Mucosa of rectum (tissue), 2 donors: Measurements from ENCODE around the gene SLC39A9.

ENCODE experiments used
- H3K27ac ChIP-seq, 2 donors: one replicate each; pipeline ENCODE4 v1.7.0; 2013; ENCODE audit warnings: inconsistent platforms in 2 of 2, low read depth in 2 of 2, low read length in 2 of 2
- H3K27me3 ChIP-seq, 2 donors: one replicate each; pipeline ENCODE4 v1.7.0; 2013; ENCODE audit warnings: low read length in 2 of 2; ENCODE audit not compliant: control insufficient read depth in 2 of 2, insufficient read depth in 2 of 2
- H3K36me3 ChIP-seq, 2 donors: one replicate each; pipeline ENCODE4 v1.7.0; 2013; ENCODE audit warnings: low read length in 2 of 2; ENCODE audit not compliant: control insufficient read depth in 2 of 2, insufficient read depth in 2 of 2
- H3K4me1 ChIP-seq, 2 donors: one replicate each; pipeline ENCODE4 v1.7.0; 2013; ENCODE audit warnings: low read length in 2 of 2, mild to moderate bottlenecking in 1 of 2; ENCODE audit not compliant: control insufficient read depth in 2 of 2, insufficient read depth in 2 of 2
- H3K4me3 ChIP-seq, 2 donors: one replicate each; pipeline ENCODE4 v1.7.0; 2013; ENCODE audit warnings: low read length in 2 of 2
- H3K9ac ChIP-seq, 2 donors: one replicate each; pipeline ENCODE4 v1.7.0; 2013; ENCODE audit warnings: low read length in 2 of 2, low read depth in 1 of 2, mild to moderate bottlenecking in 1 of 2
- H3K9me3 ChIP-seq, 2 donors: one replicate each; pipeline ENCODE4 v1.7.0; 2013; ENCODE audit warnings: low read length in 2 of 2; ENCODE audit not compliant: control insufficient read depth in 2 of 2
- donor health status: healthy.
- donor health status: Normal muscosa, but diverticular disease.

The SLC39A9 gene

DNA sequence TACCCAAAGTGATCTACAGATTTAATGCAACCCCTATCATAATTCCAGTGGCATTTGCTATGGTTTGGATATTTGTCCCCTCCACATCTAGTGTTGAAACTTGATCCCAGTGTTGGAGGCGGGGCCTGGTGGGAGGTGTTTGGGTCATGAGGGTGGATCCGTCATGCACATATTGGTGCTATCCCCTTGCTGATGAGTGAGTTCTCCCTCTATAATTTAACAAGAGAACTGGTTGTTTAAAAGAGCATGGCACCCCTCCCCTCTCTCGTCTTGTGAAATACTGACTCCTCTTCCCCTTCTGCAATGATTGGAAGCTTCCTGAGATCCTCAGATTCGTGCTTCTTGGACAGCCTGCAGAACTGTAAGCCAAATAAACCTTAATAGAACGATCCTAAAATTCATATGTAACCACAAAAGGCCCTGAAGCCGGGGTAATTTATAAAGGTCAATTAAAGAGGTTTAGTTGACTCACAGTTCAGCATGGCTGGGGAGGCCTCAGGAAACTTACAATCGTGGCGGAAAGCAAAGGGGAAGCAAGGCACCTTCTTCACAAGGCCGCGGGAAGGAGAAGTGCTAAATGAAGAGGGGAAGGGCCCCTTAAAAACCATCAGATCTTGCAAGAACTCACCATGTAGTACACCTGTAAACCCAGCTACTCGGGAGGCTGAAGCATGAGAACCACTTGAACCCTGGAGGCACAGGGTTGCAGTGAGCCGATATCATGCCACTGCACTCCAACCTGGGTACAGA is 41.2 kb downstream of the SLC39A9 start:
- Histone ChIP-seq H3K36me3 (peaks cover 3 to 11% of the 10 kb centered on the region in 2 donors), H3K27me3 (no peaks in the 10 kb centered on the region), H3K4me1 (no peaks in the 10 kb centered on the region), H3K9ac (no peak overlapping the region), H3K4me3 (no peak overlapping the region), H3K27ac (no peak overlapping the region), H3K9me3 (no peaks in the 10 kb centered on the region)

DNA sequence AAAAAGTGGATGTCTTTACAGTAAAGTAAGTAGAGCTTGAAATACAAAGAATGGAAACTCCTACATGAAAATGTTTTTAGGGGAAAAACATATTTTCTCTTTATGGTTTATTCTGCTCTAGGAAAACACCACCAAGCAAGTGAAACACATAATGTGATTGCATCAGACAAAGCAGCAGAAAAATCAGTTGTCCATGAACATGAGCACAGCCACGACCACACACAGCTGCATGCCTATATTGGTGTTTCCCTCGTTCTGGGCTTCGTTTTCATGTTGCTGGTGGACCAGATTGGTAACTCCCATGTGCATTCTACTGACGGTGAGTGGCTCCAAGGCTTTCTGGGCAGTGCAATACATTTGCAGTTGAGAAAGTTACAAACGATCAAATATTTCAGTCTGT is 43.5 kb downstream of the SLC39A9 start:
- no peak overlapping the region for H3K4me3 ChIP-seq

DNA sequence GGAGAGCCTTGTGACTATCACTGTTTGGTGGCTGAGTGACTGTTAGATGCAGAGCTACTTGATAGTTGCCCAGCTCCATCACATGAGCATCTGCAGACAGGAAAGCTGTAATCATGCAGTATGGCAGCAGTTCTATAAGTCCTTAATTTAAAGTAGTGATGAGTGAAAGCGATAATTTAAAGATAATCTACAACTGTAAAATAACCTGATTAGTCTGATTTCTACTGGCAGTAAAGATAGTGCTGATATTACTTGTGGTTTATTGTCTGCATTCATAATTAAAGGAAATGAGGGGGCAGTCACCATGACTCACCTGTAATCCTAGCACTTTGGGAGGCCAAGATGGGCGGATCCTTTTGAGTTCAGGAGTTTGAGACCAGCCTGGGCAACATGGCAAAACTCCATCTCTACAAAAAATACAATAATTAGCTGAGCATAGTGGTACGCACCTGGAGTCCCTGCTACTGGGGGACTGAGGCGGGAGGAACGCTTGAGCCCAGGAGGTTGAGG is 44.9 kb downstream of the SLC39A9 start:
- Histone ChIP-seq H3K9ac (no peak overlapping the region), H3K27me3 (no peaks in the 10 kb centered on the region), H3K9me3 (no peaks in the 10 kb centered on the region), H3K36me3 (peaks cover 3 to 13% of the 10 kb centered on the region in 2 donors), H3K4me1 (no peaks in the 10 kb centered on the region), H3K4me3 (no peak overlapping the region), H3K27ac (no peak overlapping the region)

More for the DNA sequence above, 43.5 kb downstream of the SLC39A9 start:
- no peaks in the 10 kb centered on the region for H3K9me3 ChIP-seq
- H3K27me3 ChIP-seq = no peaks in the 10 kb centered on the region
- no peak overlapping the region for H3K27ac ChIP-seq
- H3K9ac ChIP-seq = no peak overlapping the region
- H3K36me3 ChIP-seq = peaks cover 3 to 11% of the 10 kb centered on the region in 2 donors
- no peaks in the 10 kb centered on the region for H3K4me1 ChIP-seq

DNA sequence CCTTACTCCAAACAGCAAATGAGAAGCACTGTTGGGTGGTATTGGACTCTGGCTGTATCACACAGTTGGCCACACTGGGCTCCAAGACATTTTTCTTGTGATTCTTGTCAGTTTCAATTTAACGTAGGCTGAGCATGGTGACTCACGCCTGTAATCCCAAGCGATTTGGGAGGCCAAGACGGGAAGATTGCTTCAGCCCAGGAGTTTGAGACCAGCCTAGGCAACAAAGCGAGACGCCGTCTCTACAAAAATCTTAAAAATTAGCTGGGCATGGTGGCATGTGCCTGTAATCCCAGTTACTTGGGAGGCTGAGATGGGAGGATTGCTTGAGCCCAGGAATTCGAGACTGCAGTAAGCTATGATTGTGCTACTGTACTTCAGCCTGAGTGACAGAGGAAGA is 50.7 kb downstream of the SLC39A9 start:
- H3K9ac ChIP-seq = no peak overlapping the region
- H3K27ac ChIP-seq = no peak overlapping the region
- H3K4me1 ChIP-seq = no peaks in the 10 kb centered on the region
- peaks cover 2 to 5% of the 10 kb centered on the region in 2 donors for H3K36me3 ChIP-seq
- H3K4me3 ChIP-seq = no peak overlapping the region
- no peaks in the 10 kb centered on the region for H3K27me3 ChIP-seq
- H3K9me3 ChIP-seq = no peaks in the 10 kb centered on the region

DNA sequence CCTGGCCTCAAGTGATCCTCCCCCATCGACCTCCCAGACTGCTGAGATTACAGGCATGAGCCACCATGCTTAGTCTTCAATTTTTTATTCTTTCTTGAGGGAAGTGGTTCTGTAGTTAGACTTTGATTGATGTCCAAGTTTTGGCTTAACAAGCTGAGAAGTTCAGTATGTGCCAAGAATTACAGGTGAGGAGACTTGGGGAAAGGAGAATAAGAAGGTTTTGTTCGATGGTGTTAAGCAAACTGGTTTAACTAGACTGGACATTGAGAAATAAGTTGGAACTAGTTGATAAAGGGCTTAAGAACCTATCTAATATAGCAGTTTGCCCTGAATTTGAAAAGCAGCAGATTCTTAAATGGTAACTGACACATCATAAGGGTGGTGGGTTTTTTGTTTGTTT is 53.4 kb downstream of the SLC39A9 start:
- no peaks in the 10 kb centered on the region for H3K9me3 ChIP-seq
- H3K4me1 ChIP-seq = no peaks in the 10 kb centered on the region
- H3K36me3 ChIP-seq = peaks cover 13 to 20% of the 10 kb centered on the region in 2 donors
- no peak overlapping the region for H3K4me3 ChIP-seq
- H3K27me3 ChIP-seq = no peaks in the 10 kb centered on the region
- H3K27ac ChIP-seq = no peak overlapping the region
- H3K9ac ChIP-seq = no peak overlapping the region

DNA sequence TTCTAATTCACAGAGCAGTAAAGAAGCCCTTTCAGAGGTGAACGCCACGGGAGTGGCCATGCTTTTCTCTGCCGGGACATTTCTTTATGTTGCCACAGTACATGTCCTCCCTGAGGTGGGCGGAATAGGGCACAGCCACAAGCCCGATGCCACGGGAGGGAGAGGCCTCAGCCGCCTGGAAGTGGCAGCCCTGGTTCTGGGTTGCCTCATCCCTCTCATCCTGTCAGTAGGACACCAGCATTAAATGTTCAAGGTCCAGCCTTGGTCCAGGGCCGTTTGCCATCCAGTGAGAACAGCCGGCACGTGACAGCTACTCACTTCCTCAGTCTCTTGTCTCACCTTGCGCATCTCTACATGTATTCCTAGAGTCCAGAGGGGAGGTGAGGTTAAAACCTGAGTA is 59.9 kb downstream of the SLC39A9 start:
- H3K27me3 ChIP-seq = no peaks in the 10 kb centered on the region
- H3K27ac ChIP-seq = no peak overlapping the region
- H3K9me3 ChIP-seq = no peaks in the 10 kb centered on the region
- H3K4me1 ChIP-seq = no peaks in the 10 kb centered on the region
- no peak overlapping the region for H3K9ac ChIP-seq
- H3K36me3 ChIP-seq = peaks cover 31 to 35% of the 10 kb centered on the region in 2 donors
- H3K4me3 ChIP-seq = no peak overlapping the region

DNA sequence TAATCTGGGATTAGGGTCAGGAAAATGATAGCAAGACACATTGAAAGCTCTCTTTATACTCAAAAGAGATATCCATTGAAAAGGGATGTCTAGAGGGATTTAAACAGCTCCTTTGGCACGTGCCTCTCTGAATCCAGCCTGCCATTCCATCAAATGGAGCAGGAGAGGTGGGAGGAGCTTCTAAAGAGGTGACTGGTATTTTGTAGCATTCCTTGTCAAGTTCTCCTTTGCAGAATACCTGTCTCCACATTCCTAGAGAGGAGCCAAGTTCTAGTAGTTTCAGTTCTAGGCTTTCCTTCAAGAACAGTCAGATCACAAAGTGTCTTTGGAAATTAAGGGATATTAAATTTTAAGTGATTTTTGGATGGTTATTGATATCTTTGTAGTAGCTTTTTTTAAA is 60.6 kb downstream of the SLC39A9 start:
- Histone ChIP-seq H3K4me1 (no peaks in the 10 kb centered on the region), H3K27me3 (no peaks in the 10 kb centered on the region), H3K36me3 (peaks cover 27 to 35% of the 10 kb centered on the region in 2 donors), H3K9me3 (no peaks in the 10 kb centered on the region), H3K27ac (no peak overlapping the region), H3K9ac (no peak overlapping the region), H3K4me3 (no peak overlapping the region)

DNA sequence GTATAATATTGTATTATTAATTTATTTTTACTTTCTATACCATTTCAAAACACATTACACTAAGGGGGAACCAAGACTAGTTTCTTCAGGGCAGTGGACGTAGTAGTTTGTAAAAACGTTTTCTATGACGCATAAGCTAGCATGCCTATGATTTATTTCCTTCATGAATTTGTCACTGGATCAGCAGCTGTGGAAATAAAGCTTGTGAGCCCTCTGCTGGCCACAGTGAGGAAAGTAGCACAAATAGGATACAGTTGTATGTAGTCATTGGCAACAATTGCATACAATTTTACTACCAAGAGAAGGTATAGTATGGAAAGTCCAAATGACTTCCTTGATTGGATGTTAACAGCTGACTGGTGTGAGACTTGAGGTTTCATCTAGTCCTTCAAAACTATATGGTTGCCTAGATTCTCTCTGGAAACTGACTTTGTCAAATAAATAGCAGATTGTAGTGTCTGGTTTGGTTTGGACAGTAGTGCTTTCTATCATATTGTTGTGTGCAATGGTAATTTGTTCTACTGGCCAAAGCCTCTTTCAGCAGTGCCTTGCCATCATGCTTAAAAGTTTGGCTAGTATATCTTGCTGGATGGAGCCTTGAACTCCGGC is 61.7 kb downstream of the SLC39A9 start:
- no peaks in the 10 kb centered on the region for H3K4me1 ChIP-seq
- no peak overlapping the region for H3K9ac ChIP-seq
- no peaks in the 10 kb centered on the region for H3K27me3 ChIP-seq
- no peaks in the 10 kb centered on the region for H3K9me3 ChIP-seq
- no peak overlapping the region for H3K27ac ChIP-seq
- peaks cover 27 to 32% of the 10 kb centered on the region in 2 donors for H3K36me3 ChIP-seq
- no peak overlapping the region for H3K4me3 ChIP-seq

DNA sequence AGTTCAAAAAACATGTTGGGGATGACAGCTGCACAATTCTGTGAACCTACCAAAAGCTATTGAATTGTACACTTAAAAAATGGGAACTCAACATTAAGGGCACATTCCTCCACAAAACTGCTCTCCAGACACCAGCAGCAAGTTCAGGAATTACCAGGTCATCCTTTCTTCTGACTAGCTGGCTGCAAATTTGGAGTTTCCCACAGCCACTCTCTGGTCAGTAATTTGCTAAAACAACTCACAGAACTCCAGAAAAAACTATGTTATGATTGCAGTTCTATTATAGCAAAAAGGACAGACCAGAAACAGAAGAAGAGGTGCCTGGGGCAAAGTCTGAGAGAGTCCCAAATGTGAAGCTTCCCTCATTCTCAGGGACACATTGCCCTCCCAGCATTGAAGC is 65.9 kb downstream of the SLC39A9 start:
- no peak overlapping the region for H3K4me3 ChIP-seq
- peaks cover 2 to 7% of the 10 kb centered on the region in 2 donors for H3K36me3 ChIP-seq
- H3K4me1 ChIP-seq = no peaks in the 10 kb centered on the region
- H3K9me3 ChIP-seq = no peaks in the 10 kb centered on the region
- H3K27ac ChIP-seq = no peak overlapping the region
- no peaks in the 10 kb centered on the region for H3K27me3 ChIP-seq
- H3K9ac ChIP-seq = no peak overlapping the region

DNA sequence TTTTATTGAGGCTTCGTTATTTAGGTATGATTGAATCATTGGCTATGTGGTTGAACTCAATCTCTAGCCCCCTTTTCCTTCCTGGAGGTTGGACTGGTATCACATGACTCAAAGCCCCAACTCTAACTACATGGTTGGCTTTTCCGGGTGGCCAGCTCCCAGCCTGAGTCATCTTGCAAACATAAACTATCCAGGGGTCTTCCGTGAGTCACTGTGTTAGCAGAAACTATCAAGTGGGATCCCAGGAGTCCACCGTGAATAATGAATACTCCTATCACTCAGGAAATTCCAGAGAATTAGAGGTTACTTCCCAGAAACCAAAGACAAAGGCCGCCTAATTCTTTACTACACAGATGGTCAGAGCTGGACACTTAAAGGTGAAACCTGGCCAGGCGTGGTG is 66.3 kb downstream of the SLC39A9 start:
- no peaks in the 10 kb centered on the region for H3K4me1 ChIP-seq
- H3K27me3 ChIP-seq = no peaks in the 10 kb centered on the region
- no peaks in the 10 kb centered on the region for H3K9me3 ChIP-seq
- H3K27ac ChIP-seq = no peak overlapping the region
- H3K9ac ChIP-seq = no peak overlapping the region
- no peak overlapping the region for H3K4me3 ChIP-seq
- H3K36me3 ChIP-seq = peaks cover 2 to 5% of the 10 kb centered on the region in 2 donors
